Mucosa of descending colon (tissue), 3 donors: ENCODE results near the gene RTKN2. TPM values are rescaled to one million over a fixed set of nuclear protein-coding genes. Genes with fewer than 3 reads are reported as not detected.

Experiments
- ATAC-seq: fragments of 200-7000 bp; cut with Tn5 transposase; one replicate; pipeline ENCODE4 v1.9.1; 2020; ENCODE audit warnings: mild to moderate bottlenecking, moderate library complexity
- DNase-seq, 3 donors: peaks; one replicate each; pipeline ENCODE4 v3.0.0-alpha.2; 2020
- H3K36me3 ChIP-seq: fragments of 200-600 bp; one replicate; pipeline ENCODE4 v1.8.0; 2021; ENCODE audit warnings: low read depth, mild to moderate bottlenecking
- H3K4me1 ChIP-seq: fragments of 200-600 bp; one replicate; pipeline ENCODE4 v1.8.0; 2021; ENCODE audit warnings: low read depth, mild to moderate bottlenecking
- H3K4me3 ChIP-seq: fragments of 200-600 bp; one replicate; pipeline ENCODE4 v1.8.0; 2021; ENCODE audit warnings: mild to moderate bottlenecking
- H3K9me3 ChIP-seq: fragments of 200-600 bp; one replicate; pipeline ENCODE4 v1.8.0; 2021; ENCODE audit warnings: mild to moderate bottlenecking
- CTCF ChIP-seq: fragments of 200-600 bp; IDR thresholded peaks from one replicate; pipeline ENCODE4 v1.8.0; 2022; ENCODE audit warnings: antibody characterized with exemption, mild to moderate bottlenecking
- intact Hi-C, 2 donors: fragments of 100-400 bp; cut with DNase I in 1 of 2; cut with micrococcal nuclease in 1 of 2; formaldehyde crosslinking; loops; one replicate each; pipeline versions ENCODE4 v1.11.0 to v1.11.1; 2022; cut with DNase I, micrococcal nuclease
- total RNA-seq, 3 donors: library from RNA; stranded (reverse); fragmentation: NEBNext Ultra II Directional in 2 of 3; extraction: Animal tissue kit (Norgen Biotek cat#: 25700) in 2 of 3; gene quantifications; one replicate each; pipeline versions ENCODE4 v1.2.1 to v1.2.4, GENCODE V29; 2021 to 2023
- donor health status: DM: no; HTN: no; CAD: no; lungs with moderate emphysema.
- donor health status: DM: no; HTN: no; CAD: no.
- donor health status: DM: no; HTN: yes; CAD: no.

RTKN2 gene
- total RNA-seq, 3 donors from 2014 or later = 0.70 to 4.3 (median 1.8) TPM

- DNase-seq = no peak
- H3K4me1 ChIP-seq = no peaks in the 10 kb centered on the region
- intact Hi-C loops = no loop called here
- no peak overlapping the region for H3K4me3 ChIP-seq
- ATAC-seq = no peak
- TF ChIP-seq CTCF = no peak
- no peaks in the 10 kb centered on the region for H3K9me3 ChIP-seq
- H3K36me3 ChIP-seq = no peaks in the 10 kb centered on the region
Measured at GRCh38 chr10:62253704-62254103, 14.9 kb downstream of the RTKN2 start.

- Histone ChIP-seq H3K9me3 (no peaks in the 10 kb centered on the region), H3K36me3 (no peaks in the 10 kb centered on the region), H3K4me1 (peaks cover 3% of the 10 kb centered on the region), H3K4me3 (no peak overlapping the region)
- intact Hi-C loops = no loop called here
- no peak for TF ChIP-seq CTCF
- no peak for ATAC-seq
- DNase-seq = no peak
Measured at GRCh38 chr10:62252051-62252450, 16.6 kb downstream of the RTKN2 start.

- TF ChIP-seq CTCF = no peak
- intact Hi-C loops = no loop called here
- Histone ChIP-seq H3K36me3 (no peaks in the 10 kb centered on the region), H3K9me3 (no peaks in the 10 kb centered on the region), H3K4me1 (peaks cover 3% of the 10 kb centered on the region), H3K4me3 (no peak overlapping the region)
- ATAC-seq = peak; percentile 72
- no peak for DNase-seq
Measured at GRCh38 chr10:62250594-62251198, 17.9 kb downstream of the RTKN2 start.

- H3K4me1 ChIP-seq = peaks cover 7% of the 10 kb centered on the region
- no peak for ATAC-seq
- no peak for DNase-seq
- intact Hi-C loops = no loop called here
- no peaks in the 10 kb centered on the region for H3K9me3 ChIP-seq
- no peak overlapping the region for H3K4me3 ChIP-seq
- no peaks in the 10 kb centered on the region for H3K36me3 ChIP-seq
- TF ChIP-seq CTCF = no peak
Measured at GRCh38 chr10:62249957-62250356, 18.7 kb downstream of the RTKN2 start.

- Histone ChIP-seq H3K4me1 (peaks cover 8% of the 10 kb centered on the region), H3K4me3 (no peak overlapping the region), H3K9me3 (no peaks in the 10 kb centered on the region), H3K36me3 (no peaks in the 10 kb centered on the region)
- ATAC-seq (no peak), DNase-seq (no peak)
- intact Hi-C loops = no loop called here
- TF ChIP-seq CTCF = no peak
Measured at GRCh38 chr10:62248465-62248864, 20.2 kb downstream of the RTKN2 start.
